Fibroblast of skin of left biceps (primary cell): Measurements from ENCODE around the gene CETP.
"Not testable (repeated sequence)": the region's sequence is repeated elsewhere in the genome, so short reads cannot be mapped to it uniquely, and the experiment has no call there.

Experiments used
- DNase-seq, 2 experiments: peaks; one replicate each; pipeline ENCODE4 v3.0.0-alpha.2; 2013; ENCODE audit warnings: low read depth in 2 of 2

Gene CETP

GRCh38 chr16:56956076-56956475, 5.7 kb upstream of the CETP start:
- DNase-seq = no peak

DNA sequence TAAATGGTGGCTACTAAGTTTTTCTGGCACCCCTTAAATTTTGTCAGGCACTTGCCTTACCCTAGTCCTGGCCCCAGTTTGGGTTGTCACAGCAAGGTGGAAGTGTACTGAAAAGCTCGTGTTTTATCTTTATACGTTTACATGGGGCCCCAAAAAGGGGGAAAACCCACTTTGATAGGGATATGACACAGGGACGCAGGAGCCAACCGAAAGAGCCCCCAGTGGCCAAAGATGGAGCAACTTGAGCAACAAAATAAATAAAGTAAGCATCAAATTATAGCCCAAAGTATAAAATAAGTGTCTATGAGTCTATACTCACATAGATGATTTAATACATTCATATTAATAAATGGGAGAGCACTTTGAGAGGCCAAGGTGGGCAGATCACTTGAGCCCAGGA, 5.0 kb upstream of the CETP start:
- no peak for DNase-seq

DNA sequence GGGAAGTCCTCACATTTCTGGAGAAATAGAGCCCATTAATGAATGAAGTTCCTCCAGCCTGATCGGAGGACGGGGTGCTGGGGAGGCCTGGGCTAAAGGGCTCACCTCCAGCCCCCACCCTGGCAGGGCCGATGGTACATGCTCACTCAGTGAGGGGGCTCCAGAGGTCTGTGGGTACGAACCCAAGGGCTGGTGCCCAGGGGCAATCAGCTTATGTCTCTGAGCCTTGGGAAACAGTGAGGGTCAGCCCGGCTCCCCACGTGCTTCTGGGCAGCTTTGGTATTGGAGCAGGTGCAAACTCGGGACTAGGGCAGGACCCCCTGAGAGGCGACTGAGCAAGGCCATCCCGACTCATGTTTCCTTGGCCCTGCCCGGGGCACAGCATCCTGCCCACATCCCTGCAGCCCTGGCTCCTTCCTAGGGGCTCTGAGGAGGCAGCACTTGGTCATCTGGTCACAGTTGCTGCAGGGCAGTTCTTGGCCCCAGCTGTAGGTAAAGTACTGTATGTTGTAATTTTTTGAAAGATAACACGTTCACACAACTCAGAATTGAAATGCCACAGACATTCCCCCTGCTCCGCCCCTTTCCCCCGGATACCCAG, 969 bp upstream of the CETP start:
- no peak for DNase-seq

GRCh38 chr16:56961386-56961785, 364 bp upstream of the CETP start:
- no peak for DNase-seq

DNA sequence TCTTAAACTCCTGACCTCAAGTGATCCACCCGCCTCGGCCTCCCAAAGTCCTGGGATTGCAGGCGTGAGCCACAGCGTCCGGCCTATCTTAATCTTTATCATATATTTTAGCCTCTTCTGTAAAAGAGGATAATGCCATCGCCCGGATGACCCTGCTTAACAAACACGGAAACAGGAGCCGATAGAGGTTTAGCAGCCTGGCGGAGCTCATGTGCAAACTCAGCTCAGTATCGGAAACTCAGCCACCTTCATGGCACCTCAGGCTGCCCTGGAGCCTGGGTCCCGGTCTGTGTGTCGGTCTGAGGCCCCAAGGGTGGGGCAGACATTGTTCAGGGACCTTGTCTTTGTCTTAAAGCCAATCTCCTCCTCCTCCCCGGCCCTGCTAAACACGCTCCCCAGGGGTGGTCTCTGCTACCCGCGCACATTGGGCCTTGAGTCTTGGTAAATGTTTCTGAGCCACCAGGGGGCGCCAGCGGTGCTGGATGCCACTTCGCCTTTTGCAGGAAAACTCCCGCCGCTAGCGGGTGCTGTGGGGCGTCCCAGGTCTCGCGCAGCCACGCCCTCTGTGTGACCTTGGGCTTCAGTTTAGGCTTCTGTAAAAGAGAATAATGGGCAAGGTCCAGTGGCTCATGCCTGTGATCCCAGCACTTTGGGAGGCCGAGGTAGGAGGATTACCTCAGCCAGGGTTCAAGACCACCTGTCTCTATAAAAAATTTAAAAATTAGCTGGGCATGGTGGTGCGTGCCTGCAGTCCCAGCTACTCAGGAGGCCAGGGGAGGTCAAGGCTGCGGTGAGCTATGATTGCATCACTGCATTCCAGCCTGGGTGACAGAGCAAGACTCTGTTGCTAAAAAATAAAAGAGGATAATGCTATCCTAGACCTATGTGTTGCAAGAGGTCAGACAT, 2.7 kb downstream of the CETP start:
- DNase-seq = no peak

DNA sequence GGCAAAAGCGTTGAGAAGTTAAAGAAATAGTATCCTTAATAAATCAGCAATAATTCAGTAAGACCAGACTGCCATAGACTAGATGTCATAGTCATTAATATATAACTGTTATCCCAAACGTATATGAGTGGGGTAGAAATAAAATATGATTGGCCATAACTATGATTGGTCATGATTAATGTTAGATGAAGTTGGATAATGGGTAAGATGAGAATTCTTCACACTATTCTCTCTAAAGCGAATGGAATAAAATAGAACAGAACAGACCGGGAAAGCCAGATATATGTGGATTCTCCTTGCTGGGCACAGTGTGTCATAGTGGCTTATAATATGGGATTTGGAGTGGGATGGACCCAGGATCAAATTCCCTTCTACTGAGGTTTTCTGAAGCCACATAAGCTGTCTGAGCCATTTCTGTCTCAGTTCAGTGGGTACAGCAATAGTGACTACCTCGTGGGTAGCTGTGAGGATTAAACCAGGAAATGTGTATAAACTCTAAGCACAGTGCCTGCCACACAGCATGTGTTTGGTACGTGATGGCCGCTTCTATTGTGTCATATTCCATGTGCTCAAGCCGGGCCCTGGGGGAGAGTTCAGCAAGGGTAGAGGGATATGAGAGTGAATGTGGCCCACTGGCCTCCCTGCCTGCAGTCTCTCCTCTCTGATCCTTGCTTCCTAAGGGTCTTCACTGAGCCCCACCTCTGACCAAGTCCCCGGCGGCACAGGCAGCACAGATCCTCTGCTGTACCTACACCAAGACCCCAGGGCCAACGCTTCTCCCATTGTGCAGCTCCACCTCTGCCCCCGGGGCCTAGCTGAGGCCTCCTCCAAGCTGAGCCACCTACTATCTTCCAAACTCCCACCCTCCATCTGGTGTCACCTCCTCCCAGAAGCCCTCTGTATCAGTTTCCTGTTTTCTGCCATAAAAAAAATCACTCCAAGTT, 3.7 kb downstream of the CETP start:
- DNase-seq = no peak

DNA sequence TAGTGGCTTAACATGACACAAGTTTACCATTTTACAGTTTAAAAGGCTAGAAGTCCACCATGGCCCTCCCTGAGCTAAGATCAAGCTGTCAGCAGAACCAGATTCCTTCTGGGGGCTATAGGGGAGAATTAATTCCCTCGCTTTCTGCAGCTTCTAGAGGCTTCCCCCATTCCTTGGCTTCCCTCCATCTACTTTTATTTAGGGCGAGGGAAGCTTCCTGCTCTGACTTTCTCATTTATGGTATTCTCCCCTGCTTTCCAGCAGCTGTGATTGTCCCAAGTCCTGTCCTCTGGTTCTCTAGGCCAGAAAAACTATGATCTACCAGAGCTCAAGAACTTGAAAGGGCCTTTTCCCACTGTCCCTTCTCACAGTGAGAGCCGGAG, 4.3 kb downstream of the CETP start:
- no peak for DNase-seq

- no peak for DNase-seq
Measured at GRCh38 chr16:56967733-56968132, 6.0 kb downstream of the CETP start.

DNA sequence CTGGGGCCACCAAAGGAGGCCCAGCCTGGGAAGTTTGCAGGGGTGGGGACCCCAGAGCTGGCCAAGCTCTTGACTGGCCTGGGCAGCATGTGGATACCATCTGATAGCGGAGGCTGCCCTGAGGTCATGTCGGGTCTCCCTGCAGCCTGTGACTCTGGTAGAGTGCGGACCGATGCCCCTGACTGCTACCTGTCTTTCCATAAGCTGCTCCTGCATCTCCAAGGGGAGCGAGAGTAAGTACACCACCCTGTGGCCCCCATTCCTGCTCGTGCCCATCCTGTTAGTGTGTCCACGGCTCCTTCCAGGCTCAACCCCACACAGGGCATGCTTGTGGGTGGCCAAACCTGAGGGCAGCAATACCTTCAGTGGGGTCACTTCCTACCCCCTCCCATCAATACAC, 8.0 kb downstream of the CETP start:
- no peak for DNase-seq

DNA sequence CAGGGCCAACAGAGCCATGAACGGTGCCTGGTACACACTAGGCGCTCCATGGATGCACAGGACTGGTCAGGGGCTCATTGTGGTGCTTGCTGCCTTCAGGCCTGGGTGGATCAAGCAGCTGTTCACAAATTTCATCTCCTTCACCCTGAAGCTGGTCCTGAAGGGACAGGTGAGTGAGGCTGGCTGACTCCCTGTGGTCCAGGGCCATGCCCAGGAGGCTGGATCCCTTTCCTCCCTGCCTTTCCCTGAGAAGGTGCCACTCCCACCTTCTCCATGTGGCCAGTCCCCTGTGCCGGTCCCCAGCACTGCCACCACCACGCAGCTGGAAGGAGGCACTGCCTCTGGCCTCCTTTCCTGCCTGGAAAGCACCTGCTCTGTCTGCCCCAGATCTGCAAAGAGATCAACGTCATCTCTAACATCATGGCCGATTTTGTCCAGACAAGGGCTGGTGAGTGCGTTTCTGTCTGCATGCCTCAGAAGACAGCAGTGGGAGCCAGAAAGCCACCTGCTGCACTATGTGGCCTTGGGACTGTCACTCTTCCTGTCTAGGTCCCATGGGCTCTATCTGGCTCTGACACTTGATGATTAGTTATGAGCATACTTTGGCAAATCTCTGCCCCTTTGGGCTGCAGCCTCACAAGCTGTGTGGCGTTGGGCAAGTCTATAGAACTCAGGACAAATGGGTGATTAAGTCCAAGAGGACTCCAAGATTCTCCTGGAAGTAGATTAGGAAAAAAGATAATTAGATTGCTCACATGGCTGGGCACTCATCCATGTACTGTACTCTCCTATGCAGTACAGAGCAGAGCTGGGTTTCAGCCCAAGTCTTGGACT, 9.4 kb downstream of the CETP start:
- DNase-seq = no peak

- DNase-seq = no peak
Measured at GRCh38 chr16:56971768-56972043, 10.0 kb downstream of the CETP start.

GRCh38 chr16:56972403-56973293, 10.9 kb downstream of the CETP start:
- no peak for DNase-seq

DNA sequence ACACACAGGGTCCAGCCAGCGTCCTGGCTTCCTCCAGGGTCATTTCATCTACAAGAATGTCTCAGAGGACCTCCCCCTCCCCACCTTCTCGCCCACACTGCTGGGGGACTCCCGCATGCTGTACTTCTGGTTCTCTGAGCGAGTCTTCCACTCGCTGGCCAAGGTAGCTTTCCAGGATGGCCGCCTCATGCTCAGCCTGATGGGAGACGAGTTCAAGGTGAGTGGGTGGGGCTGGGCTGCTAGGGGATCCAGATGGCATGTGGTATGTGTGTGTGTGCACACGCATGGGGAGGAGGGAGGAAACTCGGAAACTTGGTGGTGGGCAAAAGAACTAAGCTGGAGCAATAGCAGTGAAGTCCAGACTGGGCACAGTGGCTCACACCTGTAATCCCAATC, 11.5 kb downstream of the CETP start:
- no peak for DNase-seq

- DNase-seq = not testable (repeated sequence)
Measured at GRCh38 chr16:56973899-56974298, 12.1 kb downstream of the CETP start.

DNA sequence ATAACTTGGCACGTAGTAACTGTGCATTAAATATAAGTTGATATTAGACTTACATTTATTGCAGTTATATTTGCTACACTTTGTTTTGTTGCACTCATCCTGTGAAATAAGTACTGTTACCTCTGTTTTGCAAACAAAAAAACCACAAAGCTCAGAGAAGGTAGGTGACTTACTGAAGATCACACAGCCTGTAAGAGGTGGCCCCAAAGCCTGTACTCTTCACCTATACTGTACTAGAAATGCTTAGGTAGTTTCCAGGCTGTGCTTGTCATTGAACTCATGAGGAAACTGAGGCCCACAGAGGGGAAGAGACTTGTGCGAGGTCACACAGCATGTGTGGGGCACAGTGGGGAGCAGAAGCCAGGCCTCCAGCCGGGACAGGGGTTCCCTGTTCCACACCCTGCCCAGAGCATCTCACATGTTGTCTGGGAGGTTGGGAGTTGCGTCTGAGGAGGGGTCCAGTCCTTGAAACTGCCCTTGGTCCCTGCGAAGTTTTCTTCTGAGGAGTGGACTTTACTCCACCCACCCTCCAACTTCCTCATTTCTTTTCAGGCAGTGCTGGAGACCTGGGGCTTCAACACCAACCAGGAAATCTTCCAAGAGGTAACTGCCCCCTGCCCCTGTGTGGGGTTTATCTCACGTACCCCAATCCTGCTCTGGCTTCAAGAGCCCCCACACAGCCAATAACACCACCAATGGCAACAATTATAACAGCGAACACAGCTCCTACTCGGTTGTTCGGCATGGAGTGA, 13.0 kb downstream of the CETP start:
- DNase-seq = no peak

- no peak for DNase-seq
Measured at GRCh38 chr16:56975714-56976113, 14.0 kb downstream of the CETP start.

DNA sequence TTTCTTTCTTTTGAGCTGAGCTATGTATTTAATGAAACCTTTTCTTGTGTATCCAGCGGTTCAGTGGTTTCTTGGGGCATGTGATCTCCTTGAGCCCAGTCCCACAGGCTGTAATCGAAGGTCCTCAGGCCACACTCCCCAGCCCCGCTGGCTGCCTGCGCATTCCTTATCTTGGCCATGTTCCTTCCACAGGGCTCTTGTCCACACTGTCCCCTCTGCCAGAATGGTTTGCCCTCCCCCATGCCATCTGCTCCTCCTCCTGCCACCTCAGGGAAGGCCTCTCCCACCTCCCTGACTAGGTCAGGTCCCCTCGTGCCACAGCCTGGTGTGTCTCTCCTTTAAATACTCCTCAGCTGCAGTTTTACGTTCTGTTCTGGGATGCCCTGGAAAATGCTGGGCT, 15.5 kb downstream of the CETP start:
- DNase-seq = no peak

- DNase-seq = no peak
Measured at GRCh38 chr16:56977823-56978430, 16.2 kb downstream of the CETP start.

DNA sequence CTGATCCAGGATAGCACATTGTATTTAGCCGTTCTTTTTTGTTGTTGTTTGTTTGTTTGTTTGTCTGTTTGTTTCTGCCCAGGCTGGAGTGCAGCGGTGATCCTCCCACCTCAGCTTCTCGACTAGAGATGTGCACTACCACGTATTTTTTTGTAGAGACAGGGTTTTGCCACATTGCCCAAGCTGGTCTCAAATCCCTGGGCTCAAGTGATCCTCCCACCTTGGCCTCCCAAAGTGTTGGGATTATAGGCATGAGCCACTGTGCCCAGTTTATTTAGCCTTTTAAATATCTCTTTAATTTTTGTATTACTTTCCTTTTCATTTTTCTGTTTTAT, 18.4 kb downstream of the CETP start:
- no peak for DNase-seq
